BJ (cell line): ENCODE data around the gene P2RX7. TPM values are rescaled to one million over a fixed set of nuclear protein-coding genes. Genes with fewer than 3 reads are reported as not detected.
"Not testable (repeated sequence)": the region's sequence is repeated elsewhere in the genome, so short reads cannot be mapped to it uniquely, and the experiment has no call there.

Experiments used
- CTCF ChIA-PET: fragments of 350-600 bp; formaldehyde crosslinking; extraction: SDS; loops from one replicate; lab custom pipeline; 2021; ENCODE audit warnings: antibody characterized with exemption, inconsistent platforms; lab: Yijun Ruan, JAX
- POLR2A ChIA-PET: fragments of 300-600 bp; sonication (Branson Sonifier 250); formaldehyde crosslinking; extraction: SDS; loops from one replicate; lab custom pipeline; 2021; ENCODE audit warnings: antibody characterized with exemption; lab: Charles Lee
- DNase-seq: peaks from one replicate; pipeline ENCODE4 v3.0.0-alpha.2; 2011; ENCODE audit warnings: low read depth
- H3K27me3 ChIP-seq: 2 replicates; pipeline ENCODE4 v1.6.0; 2011; ENCODE audit warnings: low read length; ENCODE audit not compliant: control insufficient read depth, insufficient read depth
- H3K36me3 ChIP-seq: 2 replicates; pipeline ENCODE4 v1.5.1; 2011; ENCODE audit warnings: low read length; ENCODE audit not compliant: control insufficient read depth, insufficient read depth
- H3K4me3 ChIP-seq: 2 replicates; pipeline ENCODE4 v1.5.1; 2011; ENCODE audit warnings: low read depth, mild to moderate bottlenecking, control low read depth, low read length
- polyA plus RNA-seq: library from polyadenylated mRNA; depleted of rRNA; stranded (reverse); fragments of >200 nt; gene quantifications from 2 replicates; pipeline ENCODE4 v1.2.3, GENCODE V29; 2011
- TF ChIP-seq, protein P1 (sequence below): IDR thresholded peaks from 2 replicates; pipeline ENCODE4 v1.5.1; 2011; ENCODE audit warnings: low read depth, mild to moderate bottlenecking, control low read depth, inconsistent platforms, low read length, moderate library complexity; ENCODE audit not compliant: insufficient read depth

Gene P2RX7
- polyA plus RNA-seq, 1 experiment, result 0.20 TPM

DNA sequence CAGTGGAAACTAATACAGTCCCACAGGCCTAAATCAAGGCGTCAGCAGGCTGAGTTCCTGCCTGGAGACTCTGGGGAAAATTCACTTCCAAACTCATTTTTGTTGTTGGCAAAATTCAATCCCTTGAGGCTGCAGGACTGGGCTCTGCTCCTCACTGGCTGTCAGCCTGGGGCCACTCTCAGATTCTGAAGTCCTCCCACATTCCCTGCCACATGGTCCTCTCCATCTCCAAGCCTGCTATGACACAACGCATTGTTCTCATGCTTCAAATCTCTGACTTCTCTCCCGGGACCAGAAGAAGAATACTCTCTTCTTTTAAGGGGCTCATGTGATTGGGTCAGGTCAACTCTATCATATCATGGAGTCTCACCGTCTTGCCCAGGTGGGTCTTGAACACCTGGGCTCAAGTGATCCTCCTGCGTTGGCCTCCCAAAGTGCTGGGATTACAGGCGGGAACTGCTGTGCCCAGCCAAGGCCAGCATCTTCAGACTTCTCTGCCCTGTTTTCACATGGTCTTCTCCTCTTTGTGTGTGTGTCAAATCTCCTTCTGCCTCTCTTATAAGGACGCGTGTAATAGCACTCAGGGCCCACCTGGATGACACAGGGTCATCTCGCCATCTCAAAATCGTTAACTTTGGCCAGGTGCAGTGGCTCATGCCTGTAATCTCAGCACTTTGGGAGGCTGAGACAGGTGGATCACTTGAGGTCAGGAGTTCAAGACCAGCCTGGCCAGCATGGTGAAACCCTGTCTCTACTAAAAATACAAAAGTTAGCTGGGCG, 9.7 kb downstream of the P2RX7 start:
- ChIA-PET POLR2A (no interaction called here), CTCF (no interaction called here)
- no peaks in the 10 kb centered on the region for H3K27me3 ChIP-seq
- no peaks in the 10 kb centered on the region for H3K36me3 ChIP-seq
- DNase-seq, result no peak
- TF ChIP-seq, protein P1, sequence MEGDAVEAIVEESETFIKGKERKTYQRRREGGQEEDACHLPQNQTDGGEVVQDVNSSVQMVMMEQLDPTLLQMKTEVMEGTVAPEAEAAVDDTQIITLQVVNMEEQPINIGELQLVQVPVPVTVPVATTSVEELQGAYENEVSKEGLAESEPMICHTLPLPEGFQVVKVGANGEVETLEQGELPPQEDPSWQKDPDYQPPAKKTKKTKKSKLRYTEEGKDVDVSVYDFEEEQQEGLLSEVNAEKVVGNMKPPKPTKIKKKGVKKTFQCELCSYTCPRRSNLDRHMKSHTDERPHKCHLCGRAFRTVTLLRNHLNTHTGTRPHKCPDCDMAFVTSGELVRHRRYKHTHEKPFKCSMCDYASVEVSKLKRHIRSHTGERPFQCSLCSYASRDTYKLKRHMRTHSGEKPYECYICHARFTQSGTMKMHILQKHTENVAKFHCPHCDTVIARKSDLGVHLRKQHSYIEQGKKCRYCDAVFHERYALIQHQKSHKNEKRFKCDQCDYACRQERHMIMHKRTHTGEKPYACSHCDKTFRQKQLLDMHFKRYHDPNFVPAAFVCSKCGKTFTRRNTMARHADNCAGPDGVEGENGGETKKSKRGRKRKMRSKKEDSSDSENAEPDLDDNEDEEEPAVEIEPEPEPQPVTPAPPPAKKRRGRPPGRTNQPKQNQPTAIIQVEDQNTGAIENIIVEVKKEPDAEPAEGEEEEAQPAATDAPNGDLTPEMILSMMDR, result no peak
- H3K4me3 ChIP-seq, result no peak overlapping the region

DNA sequence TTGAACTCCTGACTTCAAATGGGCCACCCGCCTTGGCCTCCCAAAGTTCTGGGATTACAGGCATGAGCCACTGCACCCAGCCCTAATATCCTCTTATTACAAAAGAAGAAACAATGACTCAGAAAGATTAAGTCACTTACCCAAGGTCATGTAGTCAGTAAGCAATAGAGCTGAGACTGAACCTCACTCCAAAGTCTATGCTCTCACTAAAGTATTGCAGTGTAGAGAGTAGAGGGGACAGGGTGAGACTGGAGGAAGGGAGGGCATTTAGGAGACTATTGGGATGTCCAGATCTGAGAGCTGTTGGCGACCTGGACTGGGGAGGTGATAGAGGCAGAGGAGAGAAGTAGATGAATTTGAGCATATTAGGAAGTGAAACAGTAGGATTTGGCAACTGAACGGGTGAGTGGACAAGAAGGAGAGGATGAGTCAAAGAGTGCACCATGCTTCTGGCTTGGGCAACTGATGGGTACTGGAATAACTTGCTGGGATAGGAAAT, 11.8 kb downstream of the P2RX7 start:
- no peaks in the 10 kb centered on the region for H3K36me3 ChIP-seq
- ChIA-PET POLR2A (no interaction called here), CTCF (no interaction called here)
- H3K27me3 ChIP-seq, result no peaks in the 10 kb centered on the region
- H3K4me3 ChIP-seq, result no peak overlapping the region
- DNase-seq, result no peak
- TF ChIP-seq, protein P1, result no peak

DNA sequence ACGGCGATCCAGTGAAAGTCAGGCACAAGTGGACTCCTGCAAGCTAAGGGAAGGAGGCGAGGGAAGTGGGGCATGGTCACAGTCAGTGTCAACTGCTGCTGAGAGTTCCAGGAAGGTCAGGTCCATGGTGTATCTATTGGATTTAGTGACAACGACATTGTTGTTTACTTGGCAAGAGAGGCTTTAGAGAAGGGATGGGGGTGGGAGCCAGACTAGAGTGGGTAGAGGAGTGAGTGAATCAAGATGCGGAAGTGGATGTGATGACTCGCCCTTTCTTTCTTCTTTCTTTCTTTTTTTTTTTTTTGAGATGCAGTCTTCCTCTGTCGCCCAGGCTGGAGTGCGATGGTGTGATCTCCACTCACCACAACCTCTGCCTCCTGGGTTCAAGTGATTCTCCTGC, 12.5 kb downstream of the P2RX7 start:
- no peak overlapping the region for H3K4me3 ChIP-seq
- TF ChIP-seq, protein P1, result no peak
- 0 out of 2 replicates have a peak, but pooled peaks cover 1% of the 10 kb centered on the region for H3K27me3 ChIP-seq
- ChIA-PET CTCF (interaction anchor here (1.2 kb wide), 1 partner anchor 9 kb away, joined by 3 read pairs; no protein-coding TSS in a partner anchor), POLR2A (no interaction called here)
- DNase-seq, result no peak
- H3K36me3 ChIP-seq, result no peaks in the 10 kb centered on the region

DNA sequence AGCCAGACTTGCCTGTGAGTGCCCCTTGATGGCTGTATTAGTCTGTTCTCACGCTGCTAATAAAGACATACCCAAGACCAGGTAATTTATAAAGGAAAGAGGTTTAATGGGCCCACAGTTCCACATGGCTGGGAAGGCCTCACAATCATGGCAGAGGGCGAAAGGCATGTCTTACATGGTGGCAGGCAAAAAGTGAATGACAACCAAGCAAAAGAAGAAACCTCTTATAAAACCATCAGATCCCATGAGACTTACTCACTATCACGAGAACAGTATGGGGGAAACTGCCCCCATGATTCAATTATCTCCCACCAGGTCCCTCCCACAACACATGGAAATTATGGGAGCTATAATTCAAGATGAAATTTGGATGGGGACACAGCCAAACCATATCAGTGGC, 16.6 kb downstream of the P2RX7 start:
- H3K36me3 ChIP-seq, H3K4me3 ChIP-seq, POLR2A ChIA-PET, DNase-seq, CTCF ChIA-PET, H3K27me3 ChIP-seq: not testable (repeated sequence)

DNA sequence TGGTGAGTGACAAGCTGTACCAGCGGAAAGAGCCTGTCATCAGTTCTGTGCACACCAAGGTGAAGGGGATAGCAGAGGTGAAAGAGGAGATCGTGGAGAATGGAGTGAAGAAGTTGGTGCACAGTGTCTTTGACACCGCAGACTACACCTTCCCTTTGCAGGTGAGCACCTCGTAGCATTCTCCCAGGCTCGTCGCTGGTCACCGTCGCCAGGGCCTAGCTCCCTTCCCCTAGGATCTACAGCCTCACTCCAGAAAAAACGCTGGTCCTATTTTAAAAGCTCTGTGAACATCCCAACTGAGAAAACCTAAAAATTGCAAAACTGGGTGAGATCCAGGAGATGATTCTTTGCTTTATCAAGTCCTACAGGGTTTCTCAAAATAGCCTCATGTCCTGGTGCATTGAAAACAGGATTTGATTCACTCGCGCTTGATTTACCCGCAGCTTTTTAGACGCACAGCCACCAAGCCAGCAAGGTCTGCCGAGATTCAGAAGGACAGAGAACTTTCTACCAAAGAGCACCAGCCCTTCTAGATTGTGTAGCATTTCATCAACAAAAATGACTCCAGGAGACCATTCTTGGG, 22.2 kb downstream of the P2RX7 start:
- ChIA-PET CTCF (interaction anchor here (0.7 kb wide), 1 partner anchor 9 kb away, joined by 3 read pairs; no protein-coding TSS in a partner anchor), POLR2A (no interaction called here)

More for the DNA sequence above, 22.2 kb downstream of the P2RX7 start:
- TF ChIP-seq, protein P1, result no peak
- no peak for DNase-seq
- Histone ChIP-seq H3K27me3 (peaks cover 11% of the 10 kb centered on the region), H3K36me3 (no peaks in the 10 kb centered on the region), H3K4me3 (no peak overlapping the region)
